ENCODE measurements around the gene RNU7-1. TPM values are rescaled to one million over a fixed set of nuclear protein-coding genes. Genes with fewer than 3 reads are reported as not detected.
A peak's percentile ranks its signal among the peaks of the same experiment; 100 is the strongest.

Gene RNU7-1
- total RNA-seq, 4 donors from 2014 or later, result not detected

DNA sequence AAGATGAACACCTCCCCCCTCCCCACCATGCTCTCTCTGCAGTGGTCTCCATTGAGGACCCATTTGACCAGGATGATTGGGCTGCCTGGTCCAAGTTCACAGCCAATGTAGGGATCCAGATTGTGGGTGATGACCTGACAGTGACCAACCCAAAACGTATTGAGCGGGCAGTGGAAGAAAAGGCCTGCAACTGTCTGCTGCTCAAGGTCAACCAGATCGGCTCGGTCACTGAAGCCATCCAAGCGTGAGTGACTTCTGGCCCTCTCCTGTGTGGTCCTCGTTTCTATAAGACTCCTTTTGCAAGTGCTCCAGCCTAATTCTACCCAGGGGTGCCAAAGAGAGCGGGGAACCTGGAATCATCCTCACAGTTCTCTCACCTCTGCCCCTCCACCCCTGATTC lies 22.1 kb upstream of the RNU7-1 start:
- DNase-seq (ENCODE audit: low spot score) (no peak), ATAC-seq (ENCODE audit: low FRiP score) (no peak)
- TF ChIP-seq, protein P1, sequence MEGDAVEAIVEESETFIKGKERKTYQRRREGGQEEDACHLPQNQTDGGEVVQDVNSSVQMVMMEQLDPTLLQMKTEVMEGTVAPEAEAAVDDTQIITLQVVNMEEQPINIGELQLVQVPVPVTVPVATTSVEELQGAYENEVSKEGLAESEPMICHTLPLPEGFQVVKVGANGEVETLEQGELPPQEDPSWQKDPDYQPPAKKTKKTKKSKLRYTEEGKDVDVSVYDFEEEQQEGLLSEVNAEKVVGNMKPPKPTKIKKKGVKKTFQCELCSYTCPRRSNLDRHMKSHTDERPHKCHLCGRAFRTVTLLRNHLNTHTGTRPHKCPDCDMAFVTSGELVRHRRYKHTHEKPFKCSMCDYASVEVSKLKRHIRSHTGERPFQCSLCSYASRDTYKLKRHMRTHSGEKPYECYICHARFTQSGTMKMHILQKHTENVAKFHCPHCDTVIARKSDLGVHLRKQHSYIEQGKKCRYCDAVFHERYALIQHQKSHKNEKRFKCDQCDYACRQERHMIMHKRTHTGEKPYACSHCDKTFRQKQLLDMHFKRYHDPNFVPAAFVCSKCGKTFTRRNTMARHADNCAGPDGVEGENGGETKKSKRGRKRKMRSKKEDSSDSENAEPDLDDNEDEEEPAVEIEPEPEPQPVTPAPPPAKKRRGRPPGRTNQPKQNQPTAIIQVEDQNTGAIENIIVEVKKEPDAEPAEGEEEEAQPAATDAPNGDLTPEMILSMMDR (IDR thresholded peaks at IDR 0.05), result no peak

- no peak for ATAC-seq (ENCODE audit: low FRiP score)
- TF ChIP-seq, protein P1 (IDR thresholded peaks at IDR 0.05), result no peak
- no peak for DNase-seq (ENCODE audit: low spot score)
These were observed 21.3 kb upstream of the RNU7-1 start for GRCh38 chr12:6921996-6922946.

DNA sequence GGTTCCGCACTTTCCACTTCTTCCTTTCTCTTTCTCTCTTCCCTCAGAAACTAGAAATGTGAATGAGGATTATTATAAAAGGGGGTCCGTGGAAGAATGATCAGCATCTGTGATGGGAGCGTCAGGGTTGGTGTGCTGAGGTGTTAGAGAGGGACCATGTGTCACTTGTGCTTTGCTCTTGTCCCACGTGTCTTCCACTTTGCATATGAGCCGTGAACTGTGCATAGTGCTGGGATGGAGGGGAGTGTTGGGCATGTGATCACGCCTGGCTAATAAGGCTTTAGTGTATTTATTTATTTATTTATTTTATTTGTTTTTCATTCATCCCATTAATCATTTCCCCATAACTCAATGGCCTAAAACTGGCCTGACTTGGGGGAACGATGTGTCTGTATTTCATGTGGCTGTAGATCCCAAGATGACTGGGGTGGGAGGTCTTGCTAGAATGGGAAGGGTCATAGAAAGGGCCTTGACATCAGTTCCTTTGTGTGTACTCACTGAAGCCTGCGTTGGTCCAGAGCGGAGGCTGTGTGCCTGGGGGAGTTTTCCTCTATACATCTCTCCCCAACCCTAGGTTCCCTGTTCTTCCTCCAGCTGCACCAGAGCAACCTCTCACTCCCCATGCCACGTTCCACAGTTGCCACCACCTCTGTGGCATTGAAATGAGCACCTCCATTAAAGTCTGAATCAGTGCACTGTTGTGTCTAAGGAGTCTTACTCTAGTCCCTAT lies 20.4 kb upstream of the RNU7-1 start:
- no peak for ATAC-seq (ENCODE audit: low FRiP score)
- TF ChIP-seq, protein P1 (IDR thresholded peaks at IDR 0.05), result no peak

DNA sequence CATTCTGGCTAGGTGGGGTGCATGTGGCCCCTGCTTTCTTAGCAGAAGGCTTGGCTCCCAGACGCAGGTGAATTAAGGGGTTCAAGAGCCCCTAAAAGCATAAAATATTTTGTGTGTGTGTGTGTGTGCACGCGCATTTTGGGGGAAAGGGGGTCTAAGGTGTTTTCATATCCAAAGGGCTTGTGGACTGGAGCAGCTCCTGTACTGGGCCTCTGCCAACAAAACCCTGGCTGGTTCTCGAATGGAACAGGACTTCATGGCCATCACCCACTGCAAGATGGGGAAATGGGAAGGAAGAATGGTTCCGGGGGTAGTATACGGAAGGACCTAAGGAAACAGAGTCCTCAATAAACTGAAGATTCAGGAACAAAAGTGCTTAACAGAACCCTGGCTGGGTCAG lies 19.8 kb upstream of the RNU7-1 start:
- DNase-seq (ENCODE audit: low spot score) (no peak), ATAC-seq (ENCODE audit: low FRiP score) (no peak)

More for the DNA sequence above, 20.4 kb upstream of the RNU7-1 start:
- DNase-seq (ENCODE audit: low spot score), result no peak

DNA sequence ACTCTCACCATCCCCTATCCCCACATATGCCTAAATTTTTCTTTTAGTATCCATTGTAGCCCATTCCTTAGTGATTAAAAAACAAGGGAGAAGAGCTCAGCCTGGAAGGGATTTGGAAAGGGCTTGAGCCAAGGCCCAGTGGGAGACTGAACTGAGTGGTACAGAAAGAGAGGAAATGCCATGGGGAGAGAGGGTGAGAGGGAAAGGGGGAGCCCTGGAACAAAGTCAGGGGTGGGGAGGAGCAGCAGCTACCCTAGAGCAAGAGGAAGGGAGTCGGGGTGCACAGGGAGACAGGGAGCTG lies 18.4 kb upstream of the RNU7-1 start:
- ATAC-seq (ENCODE audit: low FRiP score) (peak; percentile 1), DNase-seq (ENCODE audit: low spot score) (no peak)
- TF ChIP-seq, protein P1 (IDR thresholded peaks at IDR 0.05), result no peak

More for the DNA sequence above, 19.8 kb upstream of the RNU7-1 start:
- TF ChIP-seq, protein P1 (IDR thresholded peaks at IDR 0.05), result no peak

- DNase-seq (ENCODE audit: low spot score) (no peak), ATAC-seq (ENCODE audit: low FRiP score) (peak; percentile 67)
- TF ChIP-seq, protein P1 (IDR thresholded peaks at IDR 0.05), result no peak
These were observed 17.9 kb upstream of the RNU7-1 start for GRCh38 chr12:6925540-6926279.
